ENCODE data around the gene HGS.

The HGS gene

DNA sequence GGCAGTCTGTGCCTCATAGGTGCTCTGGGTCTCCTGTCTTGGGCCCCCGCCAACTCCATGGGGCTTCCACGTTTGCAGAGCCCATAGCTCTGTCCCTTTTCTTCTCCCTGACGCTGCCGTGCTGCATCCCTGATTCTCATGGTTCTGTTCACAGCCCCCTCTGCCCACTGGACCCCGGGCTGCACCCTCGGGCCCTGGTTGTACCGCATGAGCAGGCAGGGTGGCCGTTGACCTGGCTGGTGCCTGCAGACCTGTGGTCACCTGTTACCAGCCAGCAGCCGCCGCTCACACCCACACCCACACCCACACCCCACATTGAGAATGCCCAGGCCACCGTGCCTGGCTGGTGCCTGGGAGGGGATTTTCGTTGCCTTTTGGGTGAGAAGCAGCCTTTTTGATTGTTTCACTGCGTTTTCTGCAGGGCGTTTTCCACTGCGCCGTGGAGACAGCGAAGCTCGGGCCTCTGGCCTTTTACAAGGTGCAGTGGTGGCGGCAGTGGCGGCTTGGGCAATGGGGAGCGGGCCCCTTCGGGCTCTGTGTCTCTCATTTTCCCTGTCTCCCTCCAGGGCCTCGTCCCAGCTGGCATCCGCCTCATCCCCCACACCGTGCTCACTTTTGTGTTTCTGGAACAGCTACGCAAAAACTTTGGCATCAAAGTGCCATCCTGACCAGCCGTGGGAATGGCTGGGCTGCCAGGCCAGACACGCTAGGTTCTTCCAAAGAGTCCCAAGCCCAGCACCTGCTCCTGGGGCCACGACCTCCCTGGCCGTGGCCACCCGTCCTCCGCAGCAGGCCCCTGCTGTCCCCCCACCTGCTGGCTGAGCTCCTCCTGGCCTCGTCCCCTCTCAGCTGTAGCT is 35.8 kb downstream of the HGS start:
- no peak overlapping the region for H3K4me3 ChIP-seq (ENCODE audit: insufficient read depth, low read depth, low read length, poor library complexity, severe bottlenecking)
- no peaks in the 10 kb centered on the region for H3K36me3 ChIP-seq (ENCODE audit: control insufficient read depth, insufficient read depth, low read length)
- no peaks in the 10 kb centered on the region for H3K4me1 ChIP-seq (ENCODE audit: control insufficient read depth, insufficient read depth, low read length, poor library complexity, severe bottlenecking)
- H3K27ac ChIP-seq (ENCODE audit: insufficient read depth, low read length, poor library complexity, severe bottlenecking), result no peak overlapping the region
- DNase-seq, result no peak
- H3K27me3 ChIP-seq (replicated peaks; ENCODE audit: control insufficient read depth, insufficient read depth, low read length, poor library complexity, severe bottlenecking), result no peaks in the 10 kb centered on the region
- H3K9me3 ChIP-seq (ENCODE audit: control insufficient read depth, low read length), result no peaks in the 10 kb centered on the region

DNA sequence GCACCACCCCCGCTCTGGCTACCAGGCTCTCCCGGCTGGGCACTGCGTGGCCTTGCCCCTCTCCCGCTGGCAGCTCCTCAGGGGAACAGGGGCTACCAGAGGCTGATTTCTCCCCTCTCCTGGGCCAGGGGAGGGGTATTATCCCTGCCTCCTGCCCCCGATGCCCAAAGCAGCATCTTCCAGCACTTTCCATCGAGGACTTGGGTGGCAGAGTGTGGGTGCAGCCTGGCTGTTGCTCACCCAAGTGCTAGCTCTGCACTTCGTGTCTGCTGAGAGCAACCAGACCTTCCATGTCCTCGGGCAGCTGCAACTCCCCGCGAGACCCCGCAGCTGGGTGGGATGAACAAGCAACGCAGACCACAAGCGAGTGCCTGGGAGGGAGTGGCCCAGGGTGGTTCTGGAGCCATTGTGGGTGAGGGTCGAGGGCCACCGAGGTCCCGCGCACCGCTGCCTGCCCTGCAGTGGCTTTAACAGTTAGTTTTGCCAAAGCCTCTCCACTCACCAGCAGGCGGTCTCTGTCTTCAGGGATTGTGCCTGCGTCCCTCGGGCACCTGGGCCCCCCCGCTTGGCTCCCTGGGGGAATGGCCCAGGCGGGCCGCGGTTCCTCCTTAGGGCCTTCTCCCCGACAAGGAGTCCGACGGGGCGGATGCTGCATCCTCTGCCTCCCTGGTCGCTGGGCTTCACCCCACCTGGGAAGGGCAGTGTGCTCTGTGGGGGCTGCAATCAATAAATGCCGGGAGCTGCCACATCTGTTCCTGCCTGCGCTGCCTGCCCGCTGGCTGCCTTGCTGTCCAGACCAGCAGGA is 36.7 kb downstream of the HGS start:
- H3K27me3 ChIP-seq (replicated peaks; ENCODE audit: control insufficient read depth, insufficient read depth, low read length, poor library complexity, severe bottlenecking), result no peaks in the 10 kb centered on the region
- DNase-seq, result no peak
- H3K4me1 ChIP-seq (ENCODE audit: control insufficient read depth, insufficient read depth, low read length, poor library complexity, severe bottlenecking), result no peaks in the 10 kb centered on the region
- H3K36me3 ChIP-seq (ENCODE audit: control insufficient read depth, insufficient read depth, low read length), result no peaks in the 10 kb centered on the region
- H3K9me3 ChIP-seq (ENCODE audit: control insufficient read depth, low read length), result no peaks in the 10 kb centered on the region
- no peak overlapping the region for H3K4me3 ChIP-seq (ENCODE audit: insufficient read depth, low read depth, low read length, poor library complexity, severe bottlenecking)
- no peak overlapping the region for H3K27ac ChIP-seq (ENCODE audit: insufficient read depth, low read length, poor library complexity, severe bottlenecking)

DNA sequence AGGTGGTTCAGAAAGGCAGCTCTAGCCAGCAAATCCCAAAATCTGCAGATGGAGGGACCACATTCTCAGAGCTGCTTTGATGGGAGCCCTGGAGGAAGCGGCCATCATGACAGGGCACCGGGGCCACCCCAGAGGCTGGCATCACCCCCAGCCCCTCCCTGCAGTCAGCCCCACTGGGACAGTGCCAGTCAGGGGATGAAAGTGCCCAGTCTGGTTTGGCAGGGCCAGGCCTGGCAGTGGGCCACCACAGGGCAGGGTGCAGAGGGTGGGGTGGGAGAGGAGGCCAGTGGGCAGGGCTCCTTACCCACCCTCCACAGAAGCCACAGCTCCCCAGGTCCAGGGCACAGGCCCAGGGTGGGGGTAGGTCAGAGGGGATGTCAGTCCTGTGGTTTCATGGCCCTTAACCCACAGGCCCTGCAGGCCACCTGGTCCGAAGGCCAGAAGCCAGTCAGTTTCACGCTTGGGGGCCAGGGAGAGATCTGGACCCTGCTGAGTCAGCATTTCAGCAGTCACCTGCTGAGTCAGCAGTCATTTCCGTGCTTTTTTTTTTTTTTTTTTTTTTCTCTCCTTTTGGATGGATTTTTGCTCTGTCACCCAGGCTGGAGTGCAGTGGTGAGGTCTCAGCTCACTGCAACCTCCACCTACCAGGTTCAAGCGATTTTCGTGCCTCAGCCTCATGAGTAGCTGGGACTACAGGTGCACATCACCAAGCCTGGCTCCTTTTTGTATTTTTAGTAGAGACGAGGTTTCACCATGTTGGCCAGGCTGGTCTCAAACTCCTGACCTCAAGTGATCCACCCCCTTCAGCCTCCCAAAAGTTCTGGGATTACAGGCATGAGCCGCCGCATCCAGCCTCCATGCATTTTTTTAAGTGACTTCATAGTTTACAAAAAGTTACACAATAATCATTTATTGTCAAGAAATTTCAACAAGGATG is 38.6 kb downstream of the HGS start:
- no peaks in the 10 kb centered on the region for H3K4me1 ChIP-seq (ENCODE audit: control insufficient read depth, insufficient read depth, low read length, poor library complexity, severe bottlenecking)
- H3K4me3 ChIP-seq (ENCODE audit: insufficient read depth, low read depth, low read length, poor library complexity, severe bottlenecking), result no peak overlapping the region
- no peak overlapping the region for H3K27ac ChIP-seq (ENCODE audit: insufficient read depth, low read length, poor library complexity, severe bottlenecking)
- no peaks in the 10 kb centered on the region for H3K9me3 ChIP-seq (ENCODE audit: control insufficient read depth, low read length)
- no peaks in the 10 kb centered on the region for H3K36me3 ChIP-seq (ENCODE audit: control insufficient read depth, insufficient read depth, low read length)
- H3K27me3 ChIP-seq (replicated peaks; ENCODE audit: control insufficient read depth, insufficient read depth, low read length, poor library complexity, severe bottlenecking), result no peaks in the 10 kb centered on the region
- DNase-seq, result no peak

DNA sequence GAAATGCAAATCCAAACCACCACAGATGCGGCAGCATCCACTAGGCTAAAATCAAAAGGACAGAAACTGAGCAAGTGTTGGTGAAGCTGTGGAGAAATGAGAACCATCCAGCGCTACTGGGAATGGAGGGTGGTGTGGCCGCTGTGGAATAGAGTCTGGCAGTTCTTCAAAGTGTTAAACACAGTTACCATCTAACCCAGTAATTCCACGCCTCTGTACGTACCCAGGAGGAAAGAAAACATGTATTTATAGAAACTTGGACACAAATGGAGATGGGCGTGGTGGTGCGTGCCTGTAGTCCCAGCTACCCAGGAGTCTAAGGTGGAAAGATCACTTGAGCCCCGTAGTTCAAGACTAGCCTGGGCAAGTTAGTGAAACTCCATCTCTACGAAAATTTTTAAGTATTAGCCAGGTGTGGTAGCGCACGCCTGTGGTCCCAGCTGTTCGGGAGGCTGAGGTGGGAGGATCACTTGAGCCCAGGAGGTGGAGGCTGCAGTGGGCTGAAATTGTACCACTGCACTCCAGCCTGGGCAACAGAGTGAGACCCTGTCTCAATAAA is 39.9 kb downstream of the HGS start:
- DNase-seq, result no peak
- Histone ChIP-seq H3K27ac (ENCODE audit: insufficient read depth, low read length, poor library complexity, severe bottlenecking) (no peak overlapping the region), H3K9me3 (ENCODE audit: control insufficient read depth, low read length) (no peaks in the 10 kb centered on the region), H3K36me3 (ENCODE audit: control insufficient read depth, insufficient read depth, low read length) (no peaks in the 10 kb centered on the region), H3K4me1 (ENCODE audit: control insufficient read depth, insufficient read depth, low read length, poor library complexity, severe bottlenecking) (no peaks in the 10 kb centered on the region), H3K27me3 (replicated peaks; ENCODE audit: control insufficient read depth, insufficient read depth, low read length, poor library complexity, severe bottlenecking) (no peaks in the 10 kb centered on the region), H3K4me3 (ENCODE audit: insufficient read depth, low read depth, low read length, poor library complexity, severe bottlenecking) (no peak overlapping the region)

DNA sequence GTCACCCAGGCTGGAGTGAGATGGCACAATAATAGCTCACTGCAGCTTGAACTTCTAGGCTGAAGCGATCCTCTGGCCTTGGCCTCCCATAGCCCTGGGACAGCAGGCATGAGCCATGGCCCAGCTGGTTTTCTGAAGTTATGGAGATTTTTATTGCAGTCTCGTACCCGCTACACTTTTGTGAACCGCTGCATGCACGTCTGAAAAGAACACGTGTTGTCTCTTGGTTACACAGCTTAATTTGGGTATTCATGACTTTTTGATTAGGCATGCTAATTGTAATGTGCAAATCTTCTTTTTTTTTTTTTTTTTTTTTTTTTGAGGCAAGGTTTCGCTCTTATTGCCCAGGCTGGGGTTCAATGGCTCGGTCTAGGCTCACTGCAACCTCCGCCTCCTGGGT is 41.6 kb downstream of the HGS start:
- Histone ChIP-seq H3K27me3 (replicated peaks; ENCODE audit: control insufficient read depth, insufficient read depth, low read length, poor library complexity, severe bottlenecking) (peaks cover 5% of the 10 kb centered on the region), H3K36me3 (ENCODE audit: control insufficient read depth, insufficient read depth, low read length) (no peaks in the 10 kb centered on the region), H3K4me1 (ENCODE audit: control insufficient read depth, insufficient read depth, low read length, poor library complexity, severe bottlenecking) (no peaks in the 10 kb centered on the region), H3K4me3 (ENCODE audit: insufficient read depth, low read depth, low read length, poor library complexity, severe bottlenecking) (no peak overlapping the region), H3K9me3 (ENCODE audit: control insufficient read depth, low read length) (no peaks in the 10 kb centered on the region), H3K27ac (ENCODE audit: insufficient read depth, low read length, poor library complexity, severe bottlenecking) (no peak overlapping the region)
- DNase-seq, result no peak

DNA sequence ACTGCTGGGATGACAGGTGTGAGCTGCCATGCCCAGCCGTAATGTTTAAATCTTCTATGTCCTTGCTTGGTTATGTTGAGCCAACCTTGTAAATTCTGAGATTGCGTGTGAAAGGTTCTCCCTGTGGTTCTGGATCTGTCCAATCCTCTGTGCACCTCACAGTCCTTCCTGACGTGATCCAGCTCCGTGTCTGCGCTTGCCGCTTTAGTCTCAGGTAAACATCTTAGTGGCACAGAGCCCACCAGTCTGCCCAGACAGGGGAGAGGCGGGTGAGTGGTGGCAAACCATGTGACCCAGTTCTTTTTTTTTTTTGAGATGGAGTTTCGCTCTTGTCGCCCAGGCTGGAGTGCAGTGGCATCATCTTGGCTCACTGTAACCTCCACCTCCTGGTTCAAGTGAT is 42.2 kb downstream of the HGS start:
- peaks cover 5% of the 10 kb centered on the region for H3K27me3 ChIP-seq (replicated peaks; ENCODE audit: control insufficient read depth, insufficient read depth, low read length, poor library complexity, severe bottlenecking)
- no peaks in the 10 kb centered on the region for H3K36me3 ChIP-seq (ENCODE audit: control insufficient read depth, insufficient read depth, low read length)
- no peak overlapping the region for H3K4me3 ChIP-seq (ENCODE audit: insufficient read depth, low read depth, low read length, poor library complexity, severe bottlenecking)
- no peaks in the 10 kb centered on the region for H3K4me1 ChIP-seq (ENCODE audit: control insufficient read depth, insufficient read depth, low read length, poor library complexity, severe bottlenecking)
- no peak overlapping the region for H3K27ac ChIP-seq (ENCODE audit: insufficient read depth, low read length, poor library complexity, severe bottlenecking)
- DNase-seq, result no peak
- H3K9me3 ChIP-seq (ENCODE audit: control insufficient read depth, low read length), result no peaks in the 10 kb centered on the region

DNA sequence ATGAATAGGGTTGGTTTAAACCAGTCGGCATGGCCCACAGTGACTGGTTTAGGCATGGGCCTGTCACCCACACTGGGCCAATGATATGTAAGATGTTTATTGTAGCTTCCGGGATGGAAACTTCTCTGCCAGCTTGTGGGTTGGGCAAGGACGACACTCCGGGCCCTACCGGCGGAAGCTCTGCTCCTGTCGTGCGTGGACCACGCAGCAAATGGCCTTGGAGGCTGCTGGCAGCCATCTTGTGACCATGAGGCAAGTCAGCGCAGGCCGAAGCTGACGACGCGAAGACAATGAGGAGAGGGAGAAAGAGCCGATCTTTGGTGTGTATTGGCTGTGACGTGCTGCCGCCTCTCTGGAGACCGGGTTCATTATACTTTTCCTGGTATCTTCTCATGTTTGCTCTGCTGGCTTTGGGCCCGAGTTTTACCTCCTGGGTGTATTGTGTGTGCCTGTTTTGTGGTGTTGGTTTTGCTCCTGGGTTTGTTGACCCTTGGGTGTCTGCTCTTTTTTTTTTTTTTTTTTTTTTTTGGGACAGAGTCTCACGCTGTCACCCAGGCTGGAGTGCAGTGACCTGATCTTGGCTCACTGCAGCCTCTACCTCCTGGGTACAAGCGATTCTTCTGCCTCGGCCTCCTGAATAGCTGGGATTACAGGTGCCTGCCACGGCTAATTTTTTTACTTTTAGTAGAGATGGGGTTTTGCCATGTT is 43.7 kb downstream of the HGS start:
- no peak for DNase-seq

DNA sequence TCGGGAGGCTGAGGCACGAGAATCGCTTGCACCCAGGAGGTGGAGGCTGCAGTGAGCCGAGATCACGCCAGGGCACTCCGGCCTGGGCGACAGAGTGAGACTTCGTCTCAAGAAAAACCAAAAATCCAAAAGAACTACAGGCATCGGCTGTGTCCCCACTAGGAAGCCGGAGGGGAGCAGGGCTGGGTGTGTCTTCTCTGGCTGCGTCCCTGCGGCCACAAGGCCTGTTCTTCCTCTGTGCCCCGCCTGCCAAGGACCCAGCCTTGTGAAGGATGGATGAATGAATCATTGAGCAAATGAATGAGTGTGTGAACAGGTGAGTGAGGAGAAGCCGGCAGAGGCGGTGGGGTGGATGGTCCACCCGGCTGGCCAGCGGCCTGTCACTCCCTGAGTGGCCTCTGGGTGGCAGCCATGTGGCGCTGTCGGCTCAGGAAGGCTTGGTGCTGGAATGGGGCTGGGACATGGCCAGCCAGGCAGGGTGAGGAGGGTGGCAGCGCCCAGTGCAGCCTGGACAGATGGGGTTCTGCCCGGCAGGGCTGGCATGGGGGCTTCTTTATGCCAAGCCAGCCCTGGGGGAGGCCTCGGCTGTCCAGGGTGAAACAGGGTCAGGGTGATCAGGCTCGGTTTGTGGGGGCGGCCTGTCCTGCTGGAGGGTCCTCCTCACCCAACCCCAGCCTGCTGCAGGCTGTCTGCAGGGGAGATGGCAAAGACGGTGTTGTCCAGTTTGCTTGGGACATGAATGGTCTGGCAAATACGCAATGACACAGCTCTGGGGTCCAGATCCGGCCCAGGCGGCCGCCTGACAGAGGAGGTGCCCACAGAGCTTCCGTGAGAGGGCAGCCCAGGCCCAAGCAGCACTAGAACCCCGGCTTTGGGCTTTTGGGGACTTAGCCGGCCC is 49.9 kb downstream of the HGS start:
- Histone ChIP-seq H3K36me3 (ENCODE audit: control insufficient read depth, insufficient read depth, low read length) (no peaks in the 10 kb centered on the region), H3K27me3 (replicated peaks; ENCODE audit: control insufficient read depth, insufficient read depth, low read length, poor library complexity, severe bottlenecking) (peaks cover 5% of the 10 kb centered on the region), H3K9me3 (ENCODE audit: control insufficient read depth, low read length) (no peaks in the 10 kb centered on the region), H3K4me1 (ENCODE audit: control insufficient read depth, insufficient read depth, low read length, poor library complexity, severe bottlenecking) (no peaks in the 10 kb centered on the region), H3K27ac (ENCODE audit: insufficient read depth, low read length, poor library complexity, severe bottlenecking) (no peak overlapping the region), H3K4me3 (ENCODE audit: insufficient read depth, low read depth, low read length, poor library complexity, severe bottlenecking) (no peak overlapping the region)
- DNase-seq, result peak; percentile 19 to 24 (median 21)

More for the DNA sequence above, 43.7 kb downstream of the HGS start:
- Histone ChIP-seq H3K36me3 (ENCODE audit: control insufficient read depth, insufficient read depth, low read length) (no peaks in the 10 kb centered on the region), H3K27me3 (replicated peaks; ENCODE audit: control insufficient read depth, insufficient read depth, low read length, poor library complexity, severe bottlenecking) (peaks cover 5% of the 10 kb centered on the region), H3K4me3 (ENCODE audit: insufficient read depth, low read depth, low read length, poor library complexity, severe bottlenecking) (no peak overlapping the region), H3K4me1 (ENCODE audit: control insufficient read depth, insufficient read depth, low read length, poor library complexity, severe bottlenecking) (no peaks in the 10 kb centered on the region), H3K27ac (ENCODE audit: insufficient read depth, low read length, poor library complexity, severe bottlenecking) (no peak overlapping the region), H3K9me3 (ENCODE audit: control insufficient read depth, low read length) (no peaks in the 10 kb centered on the region)
